Myocyte (in vitro differentiated cells): ENCODE data around the gene STAT2. TPM values are rescaled to one million over a fixed set of nuclear protein-coding genes. Genes with fewer than 3 reads are reported as not detected.
"Not testable (repeated sequence)": the region's sequence is repeated elsewhere in the genome, so short reads cannot be mapped to it uniquely, and the experiment has no call there.

Experiments used
- DNase-seq: peaks from one replicate; pipeline ENCODE4 v3.0.0-alpha.2; 2012; ENCODE audit warnings: low read depth
- total RNA-seq: library from RNA; depleted of rRNA; stranded (reverse); fragments of >200 nt; gene quantifications from 2 replicates; pipeline ENCODE4 v1.2.3, GENCODE V29; 2014

The STAT2 gene
- total RNA-seq, 1 donor from 2014 or later: 202 TPM

GRCh38 chr12:56362130-56363059 is 2.5 kb upstream of the STAT2 start, which contains the start of gene APOF:
TSS of gene APOF (minus strand) at chr12:56362857. CDS start at chr12:56362745, 112 bp downstream.
- no peak for DNase-seq

DNA sequence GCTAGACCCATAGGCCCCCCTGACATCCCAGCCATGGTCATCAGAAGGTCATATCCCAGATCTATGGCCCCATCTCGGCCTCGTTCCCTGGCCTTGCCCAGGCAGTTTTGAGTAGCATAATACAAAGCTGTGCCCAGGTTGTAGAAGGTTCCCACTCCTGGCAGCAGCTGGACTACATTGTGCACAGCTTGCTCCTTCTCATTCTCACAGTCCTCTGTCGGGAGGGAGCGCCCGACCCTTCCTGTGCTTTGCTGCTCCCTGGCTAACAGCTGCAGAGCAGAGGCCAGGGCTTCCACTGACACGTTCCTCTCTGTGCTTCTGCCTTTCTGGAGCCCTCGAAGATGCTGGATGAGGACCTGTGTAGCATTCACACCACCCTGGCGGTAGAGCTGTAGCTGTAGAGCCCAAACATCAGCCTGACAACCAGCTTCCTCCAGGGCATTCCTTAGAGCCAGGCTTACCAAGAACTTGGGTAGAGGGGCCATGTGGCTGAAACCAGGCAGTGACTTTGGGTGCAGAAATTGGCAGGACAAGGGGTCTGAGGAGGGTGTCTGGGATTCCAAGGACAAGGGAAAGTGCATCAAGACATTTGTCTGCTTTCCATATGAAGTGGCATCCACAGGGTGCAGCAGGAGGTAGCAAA is 1.7 kb upstream of the STAT2 start:
- no peak for DNase-seq

DNA sequence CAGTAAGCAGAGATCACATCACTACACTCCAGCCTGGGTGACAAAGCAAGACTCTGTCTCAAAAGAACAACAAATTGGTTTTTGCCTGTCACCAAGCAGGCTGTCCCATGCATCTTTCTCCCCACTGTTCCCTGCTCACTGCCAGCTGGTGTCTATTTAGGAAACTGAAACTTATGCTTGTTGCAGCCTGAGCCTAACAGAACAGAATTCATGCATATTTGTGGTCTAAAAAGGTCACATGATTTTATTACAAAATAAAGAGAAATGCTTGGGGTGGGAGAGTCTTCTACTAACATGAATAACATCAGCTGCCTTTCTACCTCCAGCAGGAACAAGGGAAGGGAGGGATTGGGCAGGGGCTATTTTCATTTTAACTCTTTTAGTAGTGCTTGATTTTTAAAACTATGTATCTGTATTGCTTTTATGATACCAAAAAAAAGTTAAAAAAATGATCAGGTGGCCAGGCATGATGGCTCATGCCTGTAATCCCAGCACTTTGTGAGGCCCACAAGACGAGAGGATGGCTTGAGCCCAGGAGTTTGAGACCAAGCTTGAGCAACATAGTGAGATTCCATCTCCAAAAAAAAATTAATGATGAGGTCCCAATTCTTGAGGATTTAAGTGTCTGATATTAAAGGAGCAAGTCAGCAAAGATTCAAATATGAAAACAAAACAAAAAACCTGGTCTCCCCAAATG is 923 bp downstream of the STAT2 start:
- peak; percentile 78 for DNase-seq

DNA sequence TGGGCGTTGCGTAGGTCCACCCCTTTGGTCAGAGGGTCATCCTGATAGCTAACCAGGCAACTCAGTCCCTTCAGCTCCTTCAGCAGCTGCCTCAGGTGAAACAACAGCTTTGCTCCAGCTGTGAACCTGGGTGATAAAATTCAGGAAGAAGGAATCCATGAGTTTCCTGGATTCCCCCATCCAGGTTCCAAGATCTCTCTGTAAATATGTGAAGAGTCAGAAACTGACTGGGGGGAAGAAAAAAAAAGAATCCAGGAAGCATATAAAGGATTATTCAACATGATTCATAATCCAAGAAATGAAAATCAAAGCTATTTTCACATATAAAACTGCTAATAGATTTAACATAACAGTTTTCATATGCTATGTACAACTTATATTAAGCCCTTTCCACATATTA is 8.6 kb downstream of the STAT2 start:
- DNase-seq: no peak

DNA sequence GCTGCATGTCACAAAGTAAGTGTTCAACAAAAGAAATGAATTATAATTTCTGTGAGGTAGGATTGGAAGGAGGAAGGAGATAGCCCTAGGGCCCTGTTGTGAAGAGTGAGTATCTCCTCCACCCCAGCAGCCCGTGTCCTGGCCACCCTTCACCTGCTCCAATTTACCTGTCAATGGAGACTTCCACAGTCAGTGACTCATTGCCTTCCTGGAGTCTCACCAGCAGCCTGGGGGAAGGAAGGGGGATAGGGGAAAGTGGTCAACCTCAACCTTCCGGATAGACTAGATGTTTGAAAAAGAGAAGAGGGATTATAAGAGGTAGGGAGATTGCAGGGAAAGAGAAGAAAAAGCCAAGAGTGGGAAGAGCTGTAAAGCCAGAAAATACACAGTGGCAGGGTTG is 9.2 kb downstream of the STAT2 start:
- no peak for DNase-seq

- no peak for DNase-seq
These were observed 11.1 kb downstream of the STAT2 start for GRCh38 chr12:56348776-56349175.

DNA sequence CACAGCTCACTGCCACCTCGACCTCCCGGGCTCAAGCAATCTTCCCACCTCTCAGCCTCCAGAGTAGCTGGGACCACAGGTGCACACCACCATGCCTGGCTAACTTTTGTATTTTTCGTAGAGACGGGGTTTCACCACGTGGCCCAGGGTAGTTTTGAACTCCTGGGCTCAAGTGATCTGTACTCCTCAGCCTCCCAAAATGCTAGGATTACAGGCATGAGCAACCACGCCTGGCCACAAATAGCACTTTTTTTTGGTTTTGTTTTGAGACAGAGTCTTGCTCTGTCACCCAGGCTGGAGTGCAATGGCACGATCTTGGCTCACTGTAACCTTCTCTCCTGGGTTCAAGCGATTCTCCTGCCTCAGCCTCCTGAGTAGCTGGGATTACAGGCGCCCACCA is 12.7 kb downstream of the STAT2 start:
- not testable (repeated sequence) for DNase-seq

DNA sequence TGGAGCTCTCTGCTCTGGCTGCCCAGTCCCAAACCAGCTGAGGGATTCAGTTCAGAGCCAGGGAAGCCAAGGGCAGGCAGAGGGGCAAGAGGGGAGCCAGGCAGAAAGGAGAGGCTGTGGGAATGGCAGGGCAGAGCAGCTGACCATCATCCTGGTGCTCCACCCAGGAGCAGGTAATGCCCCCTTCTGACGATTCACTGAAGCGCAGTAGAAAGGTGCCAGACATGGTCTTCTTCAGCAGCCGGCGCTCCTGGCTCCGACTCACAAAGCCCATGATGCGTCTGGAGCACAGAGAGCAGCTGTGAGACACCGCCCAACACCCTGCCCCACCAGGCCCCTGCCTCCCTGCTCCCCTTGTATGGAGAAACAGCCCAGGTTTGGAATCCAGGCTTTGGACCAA is 13.2 kb downstream of the STAT2 start:
- peak; percentile 17 for DNase-seq

DNA sequence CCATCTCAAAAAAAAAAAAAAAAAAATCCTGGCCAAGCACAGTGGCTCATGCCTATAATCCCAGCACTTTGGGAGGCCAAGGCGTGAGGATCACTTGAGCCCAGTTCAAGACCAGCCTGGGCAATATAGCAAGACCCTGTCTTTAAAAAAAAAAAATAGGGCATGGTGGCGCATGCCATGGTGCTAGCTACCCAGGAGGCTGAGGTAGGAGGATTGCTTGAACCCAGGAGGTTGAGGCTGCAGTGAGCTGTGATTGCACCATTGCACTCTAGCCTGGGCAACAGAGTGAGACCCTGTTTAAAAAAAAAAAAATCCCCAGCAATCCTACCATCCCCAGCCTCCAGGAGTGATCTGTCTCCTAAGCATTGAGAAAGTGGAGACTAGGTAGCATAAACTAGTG is 17.6 kb downstream of the STAT2 start:
- not testable (repeated sequence) for DNase-seq

DNA sequence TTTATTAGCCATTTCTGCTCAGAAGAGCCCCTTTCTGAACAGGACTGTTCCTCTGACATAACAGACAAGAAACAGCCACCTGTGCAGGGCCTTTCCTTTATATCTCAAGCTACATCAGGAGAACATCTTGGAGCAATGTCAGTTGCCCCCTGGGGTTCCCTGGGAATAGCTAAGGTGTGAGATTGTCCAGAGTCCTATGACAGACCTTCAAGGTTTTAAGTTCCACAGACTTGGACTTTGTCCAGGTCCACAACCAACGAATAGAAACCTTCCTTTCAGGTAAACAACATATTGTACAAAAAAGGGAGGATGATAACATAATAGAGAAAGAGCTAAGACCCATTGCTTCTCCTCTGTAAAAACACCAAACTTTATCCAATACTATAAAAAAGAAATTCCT is 18.3 kb downstream of the STAT2 start:
- no peak for DNase-seq

DNA sequence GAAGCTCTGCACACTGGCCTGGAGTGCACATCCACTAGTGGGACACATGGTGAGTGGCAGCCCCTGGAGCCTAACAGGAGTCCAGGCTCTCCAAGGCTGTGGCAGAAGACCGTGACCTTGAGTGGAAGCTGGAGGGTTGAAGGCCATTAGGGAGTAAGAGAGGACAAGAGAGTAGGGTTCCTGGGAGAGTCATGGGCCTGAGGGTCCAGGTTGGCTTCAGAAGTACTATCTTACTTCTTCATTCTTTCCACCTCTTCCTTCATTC is 20.8 kb downstream of the STAT2 start:
- no peak for DNase-seq

- peak; percentile 32 for DNase-seq
These were observed 21.4 kb downstream of the STAT2 start, which contains the start of gene IL23A for GRCh38 chr12:56338308-56339157. TSS of gene IL23A (plus strand) at chr12:56338884. CDS start at chr12:56339045, 161 bp downstream.

GRCh38 chr12:56337753-56338251 is 22.1 kb downstream of the STAT2 start:
- DNase-seq: no peak

- no peak for DNase-seq
These were observed 23.3 kb downstream of the STAT2 start for GRCh38 chr12:56336361-56337167.

DNA sequence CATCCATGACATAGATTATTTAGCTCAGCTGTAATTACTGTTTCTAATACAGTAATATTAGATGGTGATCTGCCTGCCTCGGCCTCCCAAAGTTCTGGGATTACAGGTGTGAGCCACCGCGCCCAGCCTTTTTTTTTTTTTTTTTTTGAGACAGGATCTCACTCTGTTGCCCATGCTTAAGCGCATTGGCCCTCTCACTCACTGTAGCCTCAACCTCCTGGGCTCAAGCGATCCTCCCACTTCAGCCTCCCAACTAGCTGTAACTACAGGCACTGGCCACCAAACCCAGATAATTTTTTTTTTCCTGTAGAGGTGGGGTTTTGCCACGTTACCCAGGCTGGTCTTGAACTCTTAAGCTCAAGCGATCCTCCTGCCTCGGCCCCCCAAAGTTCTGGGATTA is 24.4 kb downstream of the STAT2 start:
- not testable (repeated sequence) for DNase-seq

DNA sequence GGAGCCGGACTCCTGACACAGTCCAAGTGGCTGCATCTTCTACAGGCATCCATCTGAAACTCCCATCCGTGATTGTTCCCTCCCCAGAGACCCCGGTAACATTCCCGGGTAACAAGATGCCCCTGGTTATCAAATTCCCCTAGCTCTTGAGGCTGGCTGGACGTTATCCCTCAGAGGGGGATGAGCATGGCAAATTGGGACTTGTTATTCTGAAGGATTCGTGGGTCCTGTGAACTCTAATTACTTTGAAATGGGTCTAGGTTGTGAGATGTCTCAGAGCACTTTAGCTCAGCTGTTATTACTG is 25.5 kb downstream of the STAT2 start:
- DNase-seq: no peak

GRCh38 chr12:56333679-56334489 is 26.0 kb downstream of the STAT2 start, which contains the start of gene PAN2:
TSS of gene PAN2 (minus strand) at chr12:56334000. CDS start at chr12:56333094, 906 bp downstream.
- peak; percentile 99 for DNase-seq

DNA sequence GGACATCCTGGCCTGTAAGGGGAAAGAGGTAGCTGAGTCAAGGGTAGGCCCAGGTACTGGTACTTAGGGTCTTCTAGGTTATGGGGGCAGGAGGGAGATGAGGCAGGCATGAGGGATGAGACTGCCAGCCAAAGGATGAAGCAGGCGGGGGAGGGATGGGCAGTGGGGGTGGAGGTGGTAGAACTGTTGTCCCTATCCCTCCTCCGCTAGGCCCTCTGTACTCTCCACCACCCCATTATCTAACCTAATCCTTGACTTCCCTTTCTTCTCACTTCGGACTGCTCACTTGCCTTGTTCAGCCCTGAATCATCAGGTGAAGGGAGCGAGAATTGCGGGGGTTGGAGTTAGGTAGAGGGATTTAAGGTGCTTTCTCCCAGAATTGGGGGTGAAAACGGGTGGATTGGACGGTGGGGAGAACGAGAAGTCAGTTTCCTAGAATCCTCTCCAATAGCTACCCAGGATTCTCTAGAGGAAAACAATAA is 26.7 kb downstream of the STAT2 start:
- DNase-seq: no peak
